Stimulated activated CD4-positive, alpha-beta T cell treated with anti-CD3 and anti-CD28 coated beads, Interleukin-15, amount 100 ng/mL, for 24 hours (primary cell): Measurements from ENCODE around the gene PNISR.
"Not testable (repeated sequence)": the region's sequence is repeated elsewhere in the genome, so short reads cannot be mapped to it uniquely, and the experiment has no call there.

ENCODE experiments used
- DNase-seq: peaks from one replicate; pipeline ENCODE4 v3.0.0-alpha.2; 2020

Gene PNISR

DNA sequence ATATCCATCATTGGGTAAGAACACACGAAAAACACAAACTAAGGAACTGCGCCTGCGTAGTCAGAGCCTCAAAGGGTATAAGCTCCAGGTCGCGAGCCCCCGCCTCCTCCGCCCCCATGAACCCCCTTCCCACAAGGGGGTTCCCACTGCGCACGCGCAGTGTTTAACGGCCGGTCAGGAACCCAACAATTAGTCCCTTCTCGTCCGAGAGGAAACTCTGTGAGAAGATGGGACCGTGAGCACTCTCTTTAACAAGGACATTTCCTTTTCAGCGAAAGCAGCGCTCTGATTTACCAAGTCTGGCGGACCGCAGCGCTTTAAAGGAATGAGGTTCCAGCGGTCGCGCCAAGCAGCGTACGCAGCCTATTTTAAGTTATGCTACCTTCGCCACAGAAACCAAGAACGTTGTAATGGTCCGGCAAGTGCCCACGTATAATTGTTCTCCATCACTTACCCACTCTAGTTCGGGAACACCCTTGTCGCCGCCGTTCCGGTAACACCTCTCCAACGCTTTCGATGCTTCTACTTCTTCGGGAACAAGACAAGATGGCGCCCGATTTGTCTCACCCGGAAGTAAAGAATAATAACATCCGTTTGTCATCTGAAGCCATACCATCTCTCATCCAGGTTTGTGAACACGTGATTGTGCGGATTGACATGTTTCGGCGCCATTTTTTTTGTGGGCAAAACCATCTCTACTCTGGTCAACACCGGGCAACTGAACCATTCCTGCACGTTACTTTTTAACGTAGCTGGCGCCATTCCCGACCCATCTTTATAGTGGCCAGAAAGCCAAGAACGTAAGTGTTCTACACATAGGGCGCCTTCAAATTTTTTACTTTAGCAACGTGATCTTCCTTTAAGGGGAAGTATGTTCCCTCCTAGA is at the start of gene PNISR:
Gene PNISR, minus strand, starts transcription at position 548 of the 886 bp plus-strand sequence. CDS start 10,649 bp downstream, outside the sequence.
- DNase-seq: peak; percentile 88

- no peak for DNase-seq
Observed at GRCh38 chr6:99473730-99474129, 48.6 kb upstream of the PNISR start.

GRCh38 chr6:99471638-99472037 is 46.5 kb upstream of the PNISR start:
- no peak for DNase-seq

DNA sequence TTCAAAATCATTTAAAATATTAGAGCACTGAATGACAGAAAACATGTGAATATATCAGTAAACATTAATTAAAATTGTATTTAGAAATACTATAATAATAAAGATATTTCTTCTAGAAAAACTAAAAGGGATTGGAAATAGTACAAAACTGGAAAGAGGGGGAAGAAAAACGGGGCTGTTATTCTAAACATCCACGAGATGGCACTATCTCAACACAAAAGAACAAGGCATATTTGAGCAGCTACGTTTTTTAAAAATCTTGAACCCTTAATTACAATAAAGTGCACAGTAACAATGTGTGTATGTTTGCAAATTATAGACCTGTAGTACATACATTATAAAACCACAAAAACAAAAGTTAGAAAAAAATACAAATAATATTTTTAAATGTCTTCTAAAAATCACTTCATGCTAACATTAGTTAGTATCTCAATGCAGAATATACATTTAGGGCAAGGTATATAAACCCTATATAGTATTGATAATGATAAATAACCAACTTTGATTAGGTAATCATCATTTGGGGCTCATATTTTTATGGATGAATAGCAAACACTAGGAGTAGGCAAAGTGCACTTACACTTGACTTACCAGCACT is 42.5 kb upstream of the PNISR start:
- DNase-seq: no peak

DNA sequence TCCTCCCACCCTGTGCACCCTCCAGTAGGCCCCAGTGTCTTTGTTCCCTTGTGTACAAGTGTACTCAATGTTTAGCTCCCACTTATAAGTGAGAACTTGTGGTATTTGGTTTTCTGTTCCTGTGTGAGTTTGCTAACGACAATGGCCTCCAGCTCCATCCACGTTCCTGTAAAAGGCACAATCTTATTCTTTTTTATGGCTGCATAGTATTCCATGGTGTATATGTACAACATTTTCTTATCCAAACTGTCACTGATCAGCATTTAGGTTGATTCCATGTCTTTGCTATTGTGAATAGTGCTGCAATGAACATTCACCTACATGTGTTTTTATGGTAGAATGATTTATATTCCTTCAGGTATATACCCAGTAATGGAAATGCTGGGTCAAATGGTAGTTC is 34.0 kb upstream of the PNISR start:
- not testable (repeated sequence) for DNase-seq

- peak; percentile 6 for DNase-seq
Observed at GRCh38 chr6:99458319-99458718, 33.2 kb upstream of the PNISR start.

- DNase-seq: no peak
Observed at GRCh38 chr6:99446076-99446475, 21.0 kb upstream of the PNISR start.

GRCh38 chr6:99434702-99435530 is 9.8 kb upstream of the PNISR start:
- no peak for DNase-seq

GRCh38 chr6:99432877-99433276 is 7.8 kb upstream of the PNISR start:
- no peak for DNase-seq

DNA sequence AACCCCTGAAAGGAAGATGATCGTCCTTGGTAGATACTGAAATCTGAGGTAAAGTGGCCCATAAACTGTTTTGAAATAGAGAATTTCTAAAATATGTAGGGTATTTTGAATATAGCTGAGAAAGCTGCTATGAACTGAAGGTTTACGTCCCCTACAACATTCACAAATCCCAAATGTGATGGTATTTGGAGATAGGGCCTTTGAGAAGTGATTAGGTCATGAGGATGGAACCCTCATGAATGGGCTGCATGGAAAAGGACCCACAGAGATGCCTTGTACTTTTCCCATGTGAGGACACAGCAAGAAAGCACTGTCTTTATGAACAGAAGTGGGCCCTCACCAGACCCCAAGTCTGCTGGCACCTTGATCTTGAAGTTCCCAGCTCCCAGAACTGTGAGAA is 6.8 kb upstream of the PNISR start:
- no peak for DNase-seq

DNA sequence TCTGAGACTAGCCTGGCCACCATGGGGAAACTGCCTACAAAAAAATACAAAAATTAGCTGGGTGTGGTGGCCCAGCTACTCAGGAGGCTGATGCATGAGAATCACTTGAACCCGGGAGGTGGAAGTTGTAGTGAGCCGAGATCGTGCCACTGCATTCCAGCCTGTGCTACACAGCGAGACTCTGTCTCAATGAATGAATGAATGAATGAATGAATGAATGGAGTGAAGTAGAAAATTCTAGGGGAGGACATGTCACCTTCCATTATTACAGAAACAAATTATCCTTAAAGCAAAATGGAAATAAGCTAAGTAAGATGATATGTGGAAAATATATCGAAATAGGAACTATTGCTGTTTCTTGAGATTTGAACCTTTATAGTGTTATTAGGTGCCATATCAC is 2.9 kb upstream of the PNISR start:
- no peak for DNase-seq

DNA sequence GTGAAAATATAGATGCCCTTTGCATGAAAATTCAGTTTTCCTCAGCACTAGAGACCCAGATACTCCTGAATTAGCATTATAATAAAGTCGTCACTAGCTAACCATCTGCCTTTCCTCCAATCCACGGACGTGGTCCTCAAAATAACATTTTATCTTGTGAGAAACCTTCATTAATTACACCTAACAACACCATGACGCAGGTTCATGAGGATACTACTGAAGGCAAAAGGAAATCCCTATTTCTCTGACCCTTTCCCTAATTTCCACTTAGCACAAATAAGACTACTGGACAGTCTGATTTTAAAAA is 1.3 kb upstream of the PNISR start:
- DNase-seq: no peak

- peak; percentile 81 for DNase-seq
Observed at GRCh38 chr6:99425647-99426450, 741 bp upstream of the PNISR start.

DNA sequence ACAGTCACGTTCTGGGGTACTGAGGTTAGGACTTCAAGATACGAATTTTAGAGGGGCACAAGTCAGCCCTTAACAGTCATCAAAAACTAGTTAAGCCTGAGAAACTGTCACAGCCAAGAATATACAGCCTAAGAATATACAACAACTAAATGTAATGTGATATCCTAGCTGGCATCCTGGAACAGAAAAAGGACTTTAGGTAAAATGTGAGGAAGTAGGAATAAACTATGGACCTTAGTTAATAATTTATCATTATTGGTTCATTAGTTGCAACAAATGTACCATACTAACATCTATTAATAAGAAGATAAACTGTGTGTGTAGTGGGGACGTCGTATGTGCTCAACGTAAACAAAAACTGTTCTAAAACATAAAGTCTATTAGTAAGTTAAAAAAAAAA is 1.1 kb downstream of the PNISR start:
- DNase-seq: no peak

DNA sequence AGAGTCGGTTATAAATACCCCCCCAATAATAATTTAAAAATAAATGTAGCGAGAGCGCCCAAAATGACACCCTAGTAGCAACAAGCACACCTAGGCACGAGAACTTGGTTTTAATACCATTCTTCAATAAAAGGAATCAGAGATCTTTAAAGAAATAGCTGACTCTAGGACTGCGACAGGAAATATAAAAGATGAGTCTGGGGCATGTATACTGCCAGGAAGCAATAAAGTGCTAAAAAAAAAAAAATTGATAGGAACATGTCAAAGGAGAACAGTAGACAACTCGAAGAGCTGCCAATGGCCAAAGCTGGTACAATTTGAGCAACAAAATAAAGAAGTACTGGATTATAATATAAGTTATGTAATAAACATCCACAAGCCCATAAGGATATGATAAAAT is 2.2 kb downstream of the PNISR start:
- no peak for DNase-seq

DNA sequence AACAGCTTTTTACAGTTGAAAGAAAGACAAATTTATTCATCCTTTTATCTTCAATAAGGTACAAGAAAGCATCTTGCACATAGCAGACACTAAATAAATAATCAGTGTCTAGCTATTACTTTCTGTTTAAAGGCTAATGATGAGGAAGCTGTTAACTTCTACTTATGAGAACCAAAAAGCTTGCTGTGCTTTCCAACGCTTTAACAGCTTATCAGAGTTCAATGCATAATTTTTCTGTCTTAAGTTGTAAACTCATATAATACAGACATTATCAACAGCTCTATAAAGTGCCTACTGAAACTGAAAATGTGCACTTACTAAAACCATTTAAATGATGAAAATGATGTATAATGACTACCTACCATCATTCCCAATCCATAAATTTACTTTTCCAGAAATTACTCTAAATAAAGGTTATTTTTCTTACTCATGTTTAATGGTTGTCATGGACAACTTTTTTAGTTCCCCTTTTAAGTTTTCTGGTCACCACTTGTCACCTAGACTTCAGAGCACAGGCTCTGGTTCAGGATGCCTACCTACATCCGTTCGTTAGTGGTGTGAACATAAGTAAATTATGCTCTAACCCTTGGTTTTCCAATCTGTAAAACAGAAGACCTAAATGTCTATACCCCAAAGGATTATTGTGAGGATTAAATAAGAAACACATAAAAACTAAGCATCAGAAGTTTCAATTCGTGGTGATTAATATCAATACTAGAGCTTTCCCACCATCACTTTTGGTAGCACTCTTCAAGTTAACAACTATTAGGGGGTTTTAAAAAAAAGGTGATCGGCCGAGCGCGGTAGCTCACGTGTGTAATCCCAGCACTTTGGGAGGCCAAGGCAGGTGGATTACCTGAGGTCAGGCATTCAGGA is 8.0 kb downstream of the PNISR start:
- DNase-seq: no peak

DNA sequence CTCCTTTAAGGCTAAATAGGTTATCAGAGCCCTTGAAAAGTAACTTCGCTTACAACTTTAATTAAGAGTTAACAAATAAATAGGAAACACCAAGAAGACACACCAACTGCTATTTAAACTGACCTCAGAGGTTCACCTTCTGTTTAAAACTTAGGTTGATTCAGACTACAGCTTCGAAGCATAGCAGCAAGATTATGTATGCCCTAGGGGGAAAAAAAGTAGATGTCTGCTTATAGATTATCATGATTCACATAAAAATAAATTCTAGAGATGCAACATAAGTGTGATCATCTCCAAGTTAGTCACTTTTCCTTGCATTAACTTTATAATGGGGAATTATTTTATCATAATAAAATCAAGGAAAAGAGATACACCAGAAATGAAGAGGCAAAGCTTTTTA is 8.9 kb downstream of the PNISR start:
- DNase-seq: no peak

DNA sequence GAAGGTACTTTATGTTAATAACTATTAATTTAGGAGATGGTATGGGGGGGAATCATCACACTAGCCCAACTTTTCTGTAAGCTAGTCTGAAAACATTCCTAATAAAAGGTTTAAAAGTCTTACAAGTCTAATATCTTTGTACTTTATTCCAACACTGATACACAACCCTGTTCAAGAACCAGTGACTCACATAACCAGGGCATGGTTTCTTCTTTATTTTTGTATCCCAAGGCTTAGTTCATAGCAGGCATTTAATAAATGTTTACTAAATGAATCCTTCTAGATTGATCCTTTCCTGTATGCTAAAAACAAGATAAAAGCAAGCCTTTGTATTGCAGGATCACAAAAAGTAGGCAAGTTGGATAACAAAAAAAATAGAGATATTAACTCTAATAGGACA is 9.7 kb downstream of the PNISR start:
- no peak for DNase-seq

DNA sequence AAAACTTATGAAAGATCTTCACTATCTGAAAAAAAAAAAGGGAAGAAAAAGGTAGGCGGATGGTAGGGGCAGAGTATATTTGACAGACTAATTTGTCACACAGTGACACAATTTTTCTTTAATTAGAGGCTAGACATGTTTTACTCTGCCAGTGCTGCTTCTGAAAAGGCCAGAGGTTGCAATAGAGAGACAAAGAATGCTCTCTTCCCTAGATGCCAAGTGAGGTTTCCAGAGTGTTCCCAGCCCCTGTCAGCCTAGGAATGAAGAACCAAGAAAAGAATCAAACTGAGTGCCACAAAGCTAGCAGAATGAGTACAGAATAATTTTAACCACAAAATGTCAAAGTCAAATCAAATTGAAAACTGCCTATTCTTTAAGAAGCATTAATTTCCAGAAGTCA is 13.0 kb downstream of the PNISR start:
- DNase-seq: no peak

GRCh38 chr6:99409672-99410071 is 15.4 kb downstream of the PNISR start:
- no peak for DNase-seq

- DNase-seq: no peak
Observed at GRCh38 chr6:99407076-99407475, 18.0 kb downstream of the PNISR start.

DNA sequence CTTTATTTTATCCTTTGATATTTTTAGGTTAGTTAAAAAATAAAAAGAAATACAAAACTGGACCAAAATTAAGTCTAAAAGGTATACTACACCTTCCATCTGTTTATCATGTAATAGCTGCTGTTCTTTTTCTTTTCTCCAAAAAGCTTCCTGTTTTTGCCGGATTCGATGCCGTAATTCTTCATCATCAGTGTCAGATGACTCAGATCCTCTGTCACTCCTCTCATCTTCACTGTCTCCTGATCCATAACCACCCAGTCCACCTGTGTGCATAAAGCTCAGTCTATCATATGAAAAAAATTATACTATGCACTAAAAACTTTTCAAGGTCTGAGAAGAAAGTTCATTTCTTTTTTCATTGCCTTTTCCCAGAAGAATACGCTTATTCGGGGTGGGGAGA is 22.7 kb downstream of the PNISR start:
- DNase-seq: no peak
